ENCODE data around the gene TLL2.
A peak's percentile ranks its signal among the peaks of the same experiment; 100 is the strongest.

TLL2 gene

GRCh38 chr10:96421995-96422394 is 91.7 kb downstream of the TLL2 start:
- no peak for DNase-seq (ENCODE audit: low read depth, low spot score)

GRCh38 chr10:96420228-96421009 is 93.3 kb downstream of the TLL2 start:
- DNase-seq (ENCODE audit: low read depth, low spot score), result no peak

GRCh38 chr10:96419351-96419750 is 94.4 kb downstream of the TLL2 start:
- DNase-seq (ENCODE audit: low read depth, low spot score), result no peak

GRCh38 chr10:96418582-96418981 is 95.1 kb downstream of the TLL2 start:
- DNase-seq (ENCODE audit: low read depth, low spot score), result no peak

- peak; percentile 43 for DNase-seq (ENCODE audit: low read depth, low spot score)
Observed at GRCh38 chr10:96417441-96417840, 96.3 kb downstream of the TLL2 start.

GRCh38 chr10:96416643-96417042 is 97.1 kb downstream of the TLL2 start:
- DNase-seq (ENCODE audit: low read depth, low spot score), result peak; percentile 8

- no peak for DNase-seq (ENCODE audit: low read depth, low spot score)
Observed at GRCh38 chr10:96415891-96416554, 97.7 kb downstream of the TLL2 start.

GRCh38 chr10:96415150-96415890 is 98.4 kb downstream of the TLL2 start:
- DNase-seq (ENCODE audit: low read depth, low spot score), result no peak

GRCh38 chr10:96414303-96414702 is 99.4 kb downstream of the TLL2 start:
- no peak for DNase-seq (ENCODE audit: low read depth, low spot score)

GRCh38 chr10:96413151-96413787 is 100.5 kb downstream of the TLL2 start:
- DNase-seq (ENCODE audit: low read depth, low spot score), result peak; percentile 11

- DNase-seq (ENCODE audit: low read depth, low spot score), result no peak
Observed at GRCh38 chr10:96411716-96412320, 101.9 kb downstream of the TLL2 start.

GRCh38 chr10:96410296-96410695 is 103.4 kb downstream of the TLL2 start:
- no peak for DNase-seq (ENCODE audit: low read depth, low spot score)

- DNase-seq (ENCODE audit: low read depth, low spot score), result no peak
Observed at GRCh38 chr10:96408201-96408600, 105.5 kb downstream of the TLL2 start.

GRCh38 chr10:96407560-96408069 is 106.1 kb downstream of the TLL2 start:
- no peak for DNase-seq (ENCODE audit: low read depth, low spot score)

GRCh38 chr10:96406091-96406490 is 107.6 kb downstream of the TLL2 start:
- DNase-seq (ENCODE audit: low read depth, low spot score), result no peak

- DNase-seq (ENCODE audit: low read depth, low spot score), result peak; percentile 23
Observed at GRCh38 chr10:96402417-96403305, 111.1 kb downstream of the TLL2 start.

- DNase-seq (ENCODE audit: low read depth, low spot score), result no peak
Observed at GRCh38 chr10:96401036-96401435, 112.7 kb downstream of the TLL2 start.

GRCh38 chr10:96400465-96400864 is 113.3 kb downstream of the TLL2 start:
- no peak for DNase-seq (ENCODE audit: low read depth, low spot score)

- no peak for DNase-seq (ENCODE audit: low read depth, low spot score)
Observed at GRCh38 chr10:96397902-96398301, 115.8 kb downstream of the TLL2 start.

All from ELF-1 (cell line).